HG03520 (cell line): ENCODE results near the gene CTNNA2.
A peak's percentile ranks its signal among the peaks of the same experiment; 100 is the strongest.

Experiments
- ATAC-seq: cut with Tn5 transposase; IDR thresholded peaks from one replicate; pipeline ENCODE4 v1.9.1; 2021; ENCODE audit warnings: mild to moderate bottlenecking, moderate library complexity; ENCODE audit not compliant: unreplicated experiment

CTNNA2 gene

GRCh38 chr2:79915455-79915854 lies 402.6 kb downstream of the CTNNA2 start:
- ATAC-seq = no peak

GRCh38 chr2:79916285-79916684 lies 403.4 kb downstream of the CTNNA2 start:
- no peak for ATAC-seq

- ATAC-seq = no peak
Measured at GRCh38 chr2:79920512-79921076, 407.7 kb downstream of the CTNNA2 start.

GRCh38 chr2:79929624-79930023 lies 416.8 kb downstream of the CTNNA2 start:
- no peak for ATAC-seq

GRCh38 chr2:79935046-79935732 lies 422.3 kb downstream of the CTNNA2 start:
- no peak for ATAC-seq

- peak; percentile 46 for ATAC-seq
Measured at GRCh38 chr2:79935771-79936657, 423.2 kb downstream of the CTNNA2 start.

GRCh38 chr2:79936715-79937114 lies 423.9 kb downstream of the CTNNA2 start:
- ATAC-seq = no peak

- no peak for ATAC-seq
Measured at GRCh38 chr2:79938648-79939047, 425.8 kb downstream of the CTNNA2 start.

GRCh38 chr2:79940364-79940763 lies 427.5 kb downstream of the CTNNA2 start:
- ATAC-seq = no peak

GRCh38 chr2:79941179-79941578 lies 428.3 kb downstream of the CTNNA2 start:
- no peak for ATAC-seq

GRCh38 chr2:79944205-79944604 lies 431.4 kb downstream of the CTNNA2 start:
- no peak for ATAC-seq

GRCh38 chr2:79945653-79946445 lies 433.0 kb downstream of the CTNNA2 start:
- no peak for ATAC-seq

- no peak for ATAC-seq
Measured at GRCh38 chr2:79947751-79948150, 434.9 kb downstream of the CTNNA2 start.

GRCh38 chr2:79950526-79950925 lies 437.7 kb downstream of the CTNNA2 start:
- ATAC-seq = no peak

GRCh38 chr2:79952616-79953015 lies 439.8 kb downstream of the CTNNA2 start:
- ATAC-seq = no peak

- ATAC-seq = no peak
Measured at GRCh38 chr2:79960035-79960434, 447.2 kb downstream of the CTNNA2 start.

- ATAC-seq = no peak
Measured at GRCh38 chr2:79960519-79960918, 447.7 kb downstream of the CTNNA2 start.

GRCh38 chr2:79964966-79965365 lies 452.1 kb downstream of the CTNNA2 start:
- ATAC-seq = no peak

- no peak for ATAC-seq
Measured at GRCh38 chr2:79966369-79966768, 453.5 kb downstream of the CTNNA2 start.

- no peak for ATAC-seq
Measured at GRCh38 chr2:79966882-79967281, 454.0 kb downstream of the CTNNA2 start.

GRCh38 chr2:79971807-79972206 lies 459.0 kb downstream of the CTNNA2 start:
- ATAC-seq = no peak
